ENCODE measurements around the gene SPC25.
"Not testable (repeated sequence)": the region's sequence is repeated elsewhere in the genome, so short reads cannot be mapped to it uniquely, and the experiment has no call there.

Gene SPC25, protein sequence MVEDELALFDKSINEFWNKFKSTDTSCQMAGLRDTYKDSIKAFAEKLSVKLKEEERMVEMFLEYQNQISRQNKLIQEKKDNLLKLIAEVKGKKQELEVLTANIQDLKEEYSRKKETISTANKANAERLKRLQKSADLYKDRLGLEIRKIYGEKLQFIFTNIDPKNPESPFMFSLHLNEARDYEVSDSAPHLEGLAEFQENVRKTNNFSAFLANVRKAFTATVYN

GRCh38 chr2:168890006-168890782 is at the start of gene SPC25:
SPC25 (minus strand) TSS chr2:168890430; CDS start chr2:168889519, 911 bp downstream.
- DNase-seq = peak; percentile 54 to 89

- DNase-seq = no peak
These were observed 49.7 kb upstream of the SPC25 start for GRCh38 chr2:168939918-168940317.

DNA sequence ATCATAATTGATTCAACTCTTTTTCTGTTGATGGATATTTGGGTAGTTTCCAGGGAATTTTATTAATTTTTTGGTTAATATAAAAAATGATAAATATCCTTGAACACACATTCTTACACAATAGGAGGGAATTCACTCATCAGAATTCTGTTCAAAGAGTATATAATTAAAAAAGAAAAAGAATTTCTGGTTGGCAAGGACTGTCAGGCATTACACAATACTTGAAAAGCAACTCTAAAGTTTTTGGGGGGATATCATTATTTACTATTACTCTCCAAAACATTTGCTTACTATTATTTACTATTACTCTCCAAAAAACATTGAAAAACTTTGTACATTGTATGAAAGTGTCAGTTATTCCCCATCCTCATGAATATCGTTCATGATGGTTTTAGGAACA is 48.8 kb upstream of the SPC25 start:
- no peak for DNase-seq

- DNase-seq = no peak
These were observed 45.8 kb upstream of the SPC25 start for GRCh38 chr2:168935810-168936581.

DNA sequence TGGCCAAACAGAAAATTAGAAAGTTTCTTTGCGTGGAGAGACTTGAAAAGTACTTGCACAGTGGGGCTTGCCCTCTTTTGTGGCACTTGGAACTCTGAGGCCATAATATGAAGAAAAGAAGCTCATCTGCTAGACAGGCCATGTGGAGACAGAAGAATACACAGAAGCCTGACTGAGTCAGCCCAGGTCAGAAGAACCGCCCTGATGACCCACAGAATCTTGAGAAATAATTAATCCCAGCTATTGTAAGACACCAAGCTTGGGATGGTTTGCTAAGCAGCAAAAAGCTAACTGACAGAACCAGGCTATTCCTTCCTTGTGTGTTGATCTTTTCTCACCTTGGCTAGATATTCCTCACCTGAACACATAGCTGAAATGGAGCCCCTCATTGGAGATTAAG is 44.6 kb upstream of the SPC25 start:
- no peak for DNase-seq

DNA sequence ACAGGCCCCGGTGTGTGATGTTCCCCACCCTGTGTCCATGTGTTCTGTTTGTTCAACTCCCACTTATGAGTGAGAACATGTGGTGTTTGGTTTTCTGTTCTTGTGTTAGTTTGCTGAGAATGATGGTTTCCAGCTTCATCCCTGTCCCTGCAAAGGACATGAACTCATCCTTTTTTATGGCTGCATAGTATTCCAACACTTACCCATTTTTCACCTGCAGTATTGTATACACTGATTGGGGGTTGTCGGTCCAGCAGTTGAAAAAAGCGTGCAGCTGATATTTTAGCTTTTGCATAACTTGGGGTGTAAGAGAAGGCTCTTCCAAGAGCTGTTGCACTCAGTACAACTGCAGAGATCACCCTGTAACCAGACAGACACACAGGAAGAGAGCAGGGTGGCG is 41.9 kb upstream of the SPC25 start:
- DNase-seq = not testable (repeated sequence)

DNA sequence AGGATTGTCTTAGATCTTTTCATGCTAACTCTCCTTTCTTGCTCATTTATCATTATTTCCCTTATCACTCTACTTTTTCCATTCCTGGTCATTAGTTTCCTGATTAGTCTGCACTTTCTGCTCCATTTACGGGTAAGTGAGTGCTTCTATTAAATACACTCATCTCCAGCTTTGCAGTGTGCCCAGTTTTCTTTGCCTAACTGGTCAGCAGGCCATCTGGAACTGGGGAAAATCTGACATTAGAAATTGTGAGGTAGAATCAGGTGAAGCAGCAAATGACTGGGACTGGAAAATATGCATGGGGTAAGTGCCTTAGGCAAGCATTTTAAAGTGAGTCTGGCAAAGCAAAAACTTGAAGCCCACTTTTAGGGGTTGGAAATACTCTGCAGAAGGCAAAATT is 40.0 kb upstream of the SPC25 start:
- DNase-seq = no peak

GRCh38 chr2:168929031-168929430 is 38.8 kb upstream of the SPC25 start:
- no peak for DNase-seq

DNA sequence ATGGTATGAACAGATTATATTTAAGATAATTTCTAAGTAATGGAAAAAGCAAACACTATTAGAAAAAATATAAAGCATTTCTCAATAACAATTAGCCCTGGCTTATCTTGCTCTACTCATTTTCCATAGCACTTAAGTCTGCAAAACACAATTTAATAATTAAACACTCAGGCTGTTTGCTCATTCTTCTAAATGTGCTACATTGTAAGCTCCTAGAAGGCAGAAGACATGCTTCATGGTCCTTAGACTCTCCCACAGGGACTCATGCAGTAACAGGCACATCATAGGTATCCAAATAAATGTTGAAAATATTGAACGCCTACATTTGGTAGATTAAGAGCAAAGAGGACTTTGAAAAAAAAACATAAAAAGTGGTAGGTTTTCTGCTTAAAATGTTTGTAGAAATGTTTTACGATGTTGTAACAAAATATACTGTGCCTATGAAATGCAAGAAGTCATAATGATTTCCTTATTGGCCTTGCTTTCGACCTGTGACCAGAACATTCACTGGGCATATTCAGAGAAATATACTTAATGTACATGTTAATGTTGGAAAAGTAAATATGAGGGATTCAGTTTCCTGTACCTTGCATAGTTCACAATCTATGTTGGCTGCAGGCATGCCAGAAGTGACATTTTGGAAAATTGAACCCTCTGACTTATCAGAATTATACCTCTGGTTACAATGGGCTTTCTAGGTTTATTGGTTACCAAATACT is 38.0 kb upstream of the SPC25 start:
- no peak for DNase-seq

- no peak for DNase-seq
These were observed 36.6 kb upstream of the SPC25 start for GRCh38 chr2:168926621-168927386.

- peak in 1 of 2 donors; percentile 22 for DNase-seq
These were observed 30.4 kb upstream of the SPC25 start for GRCh38 chr2:168920504-168921157.

DNA sequence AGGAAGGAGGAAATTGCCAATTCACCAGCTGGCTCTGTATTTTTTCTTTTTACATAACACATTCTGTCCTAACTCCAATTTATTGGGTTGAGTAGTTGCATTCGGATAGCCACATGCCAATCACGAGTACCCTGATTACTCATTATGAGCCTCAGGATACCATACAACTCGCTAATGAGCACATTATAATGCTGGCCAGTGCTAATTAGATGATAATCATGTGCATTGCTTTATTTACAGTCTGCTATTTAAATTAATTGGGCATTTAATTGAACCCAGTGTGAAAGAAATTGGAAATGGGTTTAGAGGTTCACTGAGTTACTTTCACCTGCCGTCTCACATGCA is 26.1 kb upstream of the SPC25 start:
- no peak for DNase-seq

DNA sequence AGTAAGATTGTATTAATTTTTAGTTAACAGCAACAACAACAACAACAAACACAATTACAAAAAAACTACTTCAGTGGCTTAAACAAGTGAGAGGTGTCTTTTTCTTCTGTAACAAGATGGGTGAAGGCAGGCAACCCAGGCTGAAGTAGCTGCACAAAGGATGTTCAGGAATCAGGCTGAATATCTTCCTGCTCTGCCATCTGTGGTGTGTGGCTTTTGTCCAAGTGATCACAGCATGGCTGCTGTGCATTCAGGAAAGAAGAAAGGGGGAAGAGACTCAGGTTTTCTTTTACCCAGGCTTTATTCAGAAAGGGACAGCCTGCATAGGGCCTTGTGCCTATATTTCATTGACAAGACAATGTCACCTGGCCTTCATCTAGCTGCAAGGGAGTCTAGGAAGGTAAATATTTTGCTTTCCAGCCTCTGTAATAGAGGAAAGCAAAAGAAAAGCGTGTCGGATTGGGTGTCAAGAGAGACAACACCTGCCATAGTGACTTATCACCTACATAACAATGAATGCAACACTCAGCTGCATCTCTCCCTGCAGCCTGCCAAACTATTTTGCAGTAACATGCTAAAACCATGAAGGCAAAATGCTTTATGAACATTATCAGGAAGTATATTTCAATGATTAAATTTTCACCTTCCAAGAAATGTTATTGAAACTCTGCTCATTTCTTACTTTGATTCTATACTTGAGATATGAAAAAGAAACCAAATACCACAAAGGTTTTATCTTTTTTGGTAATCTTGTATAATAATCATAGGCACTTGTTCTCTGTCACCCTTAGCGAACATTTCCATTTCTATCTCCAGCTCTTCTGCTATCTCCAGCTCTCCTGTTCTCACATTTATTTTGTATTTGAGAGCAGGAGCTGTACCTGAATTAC is 25.5 kb upstream of the SPC25 start:
- DNase-seq = no peak

DNA sequence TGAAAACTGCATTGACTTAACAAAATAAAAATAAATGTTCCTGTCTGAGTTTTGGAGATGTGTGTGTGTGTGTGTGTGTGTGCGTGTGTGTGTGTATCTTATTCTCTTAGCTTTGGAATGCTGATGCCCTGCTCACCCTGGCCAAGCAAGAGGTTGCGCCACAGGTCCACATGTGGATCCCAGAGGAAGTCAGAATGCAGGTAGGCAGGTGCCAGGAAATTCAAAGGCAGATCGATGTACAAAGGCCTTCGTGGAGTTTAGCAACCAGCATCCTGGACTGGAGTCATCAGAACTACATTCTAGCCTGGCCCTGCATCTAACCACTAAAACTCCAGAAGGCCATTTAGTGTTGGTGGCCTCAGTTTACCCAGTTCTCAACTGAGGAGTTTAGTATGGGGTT is 23.3 kb upstream of the SPC25 start:
- no peak for DNase-seq

DNA sequence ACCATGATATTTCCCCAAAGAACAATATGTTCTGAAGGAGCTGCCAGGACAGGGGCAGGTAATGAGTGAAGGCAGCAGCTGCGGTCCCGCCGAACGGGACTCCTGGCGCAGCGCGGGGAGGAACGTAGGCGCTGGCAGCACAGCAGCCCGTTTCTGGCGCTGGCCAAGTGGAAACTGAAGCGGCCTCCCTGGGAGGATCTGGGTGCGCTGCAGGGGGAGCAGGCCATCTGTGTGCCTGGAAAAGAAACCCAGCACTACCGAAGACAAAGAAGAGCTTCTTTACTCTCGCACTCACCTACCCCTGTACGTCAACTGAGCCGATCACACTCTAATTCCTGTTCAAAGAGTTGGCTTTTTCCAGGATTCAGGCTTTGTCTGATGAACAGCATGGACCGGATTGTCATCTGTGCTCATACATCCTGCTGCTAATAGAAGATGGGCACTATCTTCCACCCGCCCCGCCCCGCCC is 22.7 kb upstream of the SPC25 start:
- no peak for DNase-seq

DNA sequence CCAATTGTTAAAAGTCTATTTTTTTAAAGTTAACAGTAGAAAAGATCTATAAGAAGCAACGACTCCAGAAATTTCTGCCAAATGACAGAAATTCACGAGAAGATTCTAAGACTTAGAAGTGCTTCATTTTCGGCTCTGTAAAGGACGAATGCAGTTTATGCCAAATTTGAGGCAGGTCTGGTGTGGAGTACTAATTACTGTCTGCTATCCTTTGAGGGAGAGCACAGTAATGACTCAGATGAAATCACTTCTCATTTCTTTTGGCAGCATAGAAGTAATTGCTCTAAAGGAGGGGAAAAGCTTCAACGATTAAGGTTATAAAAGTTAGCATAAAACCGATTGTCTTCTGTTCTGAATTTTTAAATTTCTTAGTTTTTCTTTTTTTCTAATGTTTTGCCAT is 22.2 kb upstream of the SPC25 start:
- DNase-seq = peak in 1 of 2 donors; percentile 28

GRCh38 chr2:168910330-168910729 is 20.1 kb upstream of the SPC25 start:
- DNase-seq = no peak

- no peak for DNase-seq
These were observed 17.9 kb upstream of the SPC25 start for GRCh38 chr2:168907940-168908662.

- DNase-seq = no peak
These were observed 14.1 kb upstream of the SPC25 start for GRCh38 chr2:168904358-168904757.

DNA sequence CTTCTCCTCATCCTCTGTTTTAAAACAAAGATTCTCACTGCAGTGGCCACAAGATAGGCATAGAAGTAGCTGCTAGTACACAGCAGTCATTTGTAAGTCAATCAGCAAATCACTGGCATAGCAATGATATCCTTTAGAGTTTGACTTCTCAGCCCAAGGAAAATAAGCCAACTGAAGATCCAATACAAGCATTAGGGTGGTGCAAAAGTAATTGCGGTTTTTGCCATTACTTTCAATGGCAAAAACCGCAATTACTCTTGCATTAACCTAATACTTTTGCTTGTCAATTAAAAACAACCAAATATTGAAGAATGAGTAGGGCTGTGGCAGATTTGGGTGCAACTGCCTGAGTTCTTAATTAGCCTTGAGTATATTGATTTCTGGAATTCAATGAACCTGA is 13.7 kb upstream of the SPC25 start:
- no peak for DNase-seq

Data from bone marrow (tissue), 2 donors.